AG04450 (cell line): ENCODE results near the gene PINLYP. TPM values are rescaled to one million over a fixed set of nuclear protein-coding genes. Genes with fewer than 3 reads are reported as not detected.

Source experiments
- CTCF ChIA-PET: fragments of 300-600, 350-600 bp; formaldehyde crosslinking; extraction: SDS; loops from one replicate; lab custom pipeline; 2022; ENCODE audit warnings: antibody characterized with exemption, inconsistent platforms; lab: Charles Lee
- POLR2A ChIA-PET: fragments of 350-600 bp; formaldehyde crosslinking; extraction: SDS; loops from one replicate; lab custom pipeline; 2021; ENCODE audit warnings: antibody characterized with exemption, inconsistent platforms; lab: Yijun Ruan, JAX
- DNase-seq: peaks from one replicate; pipeline ENCODE4 v3.0.0-alpha.2; 2011; ENCODE audit warnings: low read depth, low spot score
- H3K27ac ChIP-seq: one replicate; pipeline ENCODE4 v1.5.1; 2012; ENCODE audit warnings: low read depth, low read length, control low read depth
- H3K27me3 ChIP-seq: one replicate; pipeline ENCODE4 v1.6.0; 2012; ENCODE audit warnings: low read length; ENCODE audit not compliant: control insufficient read depth, insufficient read depth
- H3K4me3 ChIP-seq: 2 replicates; pipeline ENCODE4 v1.5.1; 2011; ENCODE audit warnings: mild to moderate bottlenecking, low read depth, low read length, control low read depth
- H3K9me3 ChIP-seq: 2 replicates; pipeline ENCODE4 v1.5.1; 2012; ENCODE audit warnings: low read length; ENCODE audit not compliant: control insufficient read depth, insufficient read depth
- polyA plus RNA-seq: library from polyadenylated mRNA; depleted of rRNA; stranded (reverse); fragments of >200 nt; gene quantifications from 2 replicates; pipeline ENCODE4 v1.2.3, GENCODE V29; 2011
- TF ChIP-seq, protein P1 (sequence below): IDR thresholded peaks from 2 replicates; pipeline ENCODE4 v1.5.1; 2011; ENCODE audit warnings: low read depth, low read length, control low read depth, inconsistent platforms

The PINLYP gene
- polyA plus RNA-seq, 1 experiment = 1.8 TPM

DNA sequence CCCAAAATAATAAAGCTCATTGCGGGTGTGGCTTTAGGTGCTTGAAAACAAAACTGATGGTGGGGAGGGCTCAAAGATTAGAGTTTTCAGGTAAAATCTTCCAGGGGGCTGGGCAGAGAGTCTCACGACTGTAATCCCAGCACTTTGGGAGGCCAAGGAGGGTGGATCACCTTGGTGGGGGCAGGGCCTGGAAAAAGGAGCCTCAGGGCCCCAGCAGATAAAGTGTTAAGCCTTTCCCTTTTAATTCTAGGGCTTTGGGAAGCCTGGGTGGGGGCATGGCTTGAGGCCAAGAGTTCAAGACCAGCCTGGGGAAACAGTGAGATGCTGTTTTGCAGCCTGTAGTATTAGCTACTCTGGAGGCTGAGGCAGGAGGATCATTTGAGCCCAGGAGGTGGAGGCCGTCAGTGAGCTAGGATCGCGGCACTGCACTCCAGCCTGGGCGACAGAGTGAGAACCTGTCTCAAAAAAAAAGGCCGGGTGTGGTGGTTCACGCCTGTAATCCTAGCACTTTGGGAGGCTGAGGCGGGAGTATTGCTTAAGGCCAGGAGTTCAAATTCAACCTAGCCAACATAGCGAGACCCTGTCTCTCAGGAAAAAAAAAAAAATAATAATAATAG, 18.6 kb downstream of the PINLYP start:
- Histone ChIP-seq H3K27me3 (no peaks in the 10 kb centered on the region), H3K4me3 (peak overlapping the region; percentile 79), H3K27ac (no peak overlapping the region), H3K9me3 (peaks cover 5% of the 10 kb centered on the region; the same call in 1 of the 2 replicates)
- ChIA-PET POLR2A (interaction anchor here (0.7 to 1.0 kb wide), 3 partner anchors 20 to 65 kb away, joined by 3 read pairs; no protein-coding TSS in a partner anchor), CTCF (interaction anchor here (0.6 to 4.2 kb wide), 27 partner anchors 9 to 998 kb away, joined by 3 to 52 read pairs (median 5); partner anchors contain the start of genes PINLYP, XRCC1 and ZNF575)
- TF ChIP-seq, protein P1, sequence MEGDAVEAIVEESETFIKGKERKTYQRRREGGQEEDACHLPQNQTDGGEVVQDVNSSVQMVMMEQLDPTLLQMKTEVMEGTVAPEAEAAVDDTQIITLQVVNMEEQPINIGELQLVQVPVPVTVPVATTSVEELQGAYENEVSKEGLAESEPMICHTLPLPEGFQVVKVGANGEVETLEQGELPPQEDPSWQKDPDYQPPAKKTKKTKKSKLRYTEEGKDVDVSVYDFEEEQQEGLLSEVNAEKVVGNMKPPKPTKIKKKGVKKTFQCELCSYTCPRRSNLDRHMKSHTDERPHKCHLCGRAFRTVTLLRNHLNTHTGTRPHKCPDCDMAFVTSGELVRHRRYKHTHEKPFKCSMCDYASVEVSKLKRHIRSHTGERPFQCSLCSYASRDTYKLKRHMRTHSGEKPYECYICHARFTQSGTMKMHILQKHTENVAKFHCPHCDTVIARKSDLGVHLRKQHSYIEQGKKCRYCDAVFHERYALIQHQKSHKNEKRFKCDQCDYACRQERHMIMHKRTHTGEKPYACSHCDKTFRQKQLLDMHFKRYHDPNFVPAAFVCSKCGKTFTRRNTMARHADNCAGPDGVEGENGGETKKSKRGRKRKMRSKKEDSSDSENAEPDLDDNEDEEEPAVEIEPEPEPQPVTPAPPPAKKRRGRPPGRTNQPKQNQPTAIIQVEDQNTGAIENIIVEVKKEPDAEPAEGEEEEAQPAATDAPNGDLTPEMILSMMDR = no peak
- DNase-seq = no peak

GRCh38 chr19:43594710-43595604, 19.4 kb downstream of the PINLYP start:
- peak overlapping the region; percentile 77 for H3K27ac ChIP-seq
- H3K27me3 ChIP-seq = no peaks in the 10 kb centered on the region
- peak overlapping the region; percentile 79 for H3K4me3 ChIP-seq
- no peak for DNase-seq
- peaks cover 5% of the 10 kb centered on the region; the same call in 1 of the 2 replicates for H3K9me3 ChIP-seq
- POLR2A ChIA-PET = interaction anchor here (1.0 to 2.0 kb wide), 4 partner anchors 21 to 73 kb away, joined by 3 to 7 read pairs (median 3); partner anchors contain the start of gene ZNF575
- CTCF ChIA-PET = interaction anchor here (0.6 to 4.2 kb wide), 28 partner anchors 9 to 215 kb away, joined by 3 to 52 read pairs (median 5); partner anchors contain the start of genes PINLYP, XRCC1 and ZNF575
- TF ChIP-seq, protein P1 = peak; percentile 90

DNA sequence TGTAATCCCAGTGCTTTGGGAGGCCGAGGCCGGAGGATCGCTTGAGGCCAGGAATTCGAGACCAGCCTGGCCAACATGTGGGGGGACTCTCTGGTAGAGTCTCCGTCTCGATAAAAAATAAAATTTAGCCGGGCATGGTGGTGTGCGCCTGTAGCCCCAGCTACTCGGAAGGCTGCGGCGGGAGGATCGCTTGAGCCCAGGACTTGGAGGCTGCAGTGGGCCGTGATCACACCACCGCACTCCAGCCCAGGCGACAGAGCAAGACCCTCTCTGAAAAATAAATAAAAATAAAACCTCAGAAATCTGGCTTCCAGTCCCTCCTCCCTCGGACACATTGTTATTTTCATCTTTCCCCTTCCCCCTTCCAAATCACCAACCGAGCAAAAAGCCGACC, 20.0 kb downstream of the PINLYP start:
- DNase-seq = no peak
- H3K9me3 ChIP-seq = peaks cover 5% of the 10 kb centered on the region; the same call in 1 of the 2 replicates
- H3K27me3 ChIP-seq = no peaks in the 10 kb centered on the region
- H3K4me3 ChIP-seq = peak overlapping the region; percentile 79
- CTCF ChIA-PET = interaction anchor here (1.7 to 4.2 kb wide), 3 partner anchors 39 to 73 kb away, joined by 6 to 52 read pairs (median 42); partner anchors contain the start of gene ZNF575
- POLR2A ChIA-PET = interaction anchor here (0.6 to 2.0 kb wide), 7 partner anchors 11 to 73 kb away, joined by 3 to 8 read pairs (median 4); partner anchors contain the start of genes ETHE1, PINLYP, XRCC1 and ZNF575
- TF ChIP-seq, protein P1 = no peak
- H3K27ac ChIP-seq = peak overlapping the region; percentile 77

GRCh38 chr19:43595999-43596841, 20.6 kb downstream of the PINLYP start, which contains the start of the genes IRGQ and ZNF576:
IRGQ (minus strand) TSS chr19:43596134; CDS start chr19:43595338, 796 bp downstream.
ZNF576 (plus strand) TSS chr19:43596595; CDS start chr19:43597109, 514 bp downstream.
- DNase-seq = peak; percentile 99
- peak within 1 kb of the TSS; percentile 79 for H3K4me3 ChIP-seq
- peaks cover 5% of the 10 kb centered on the region; the same call in 1 of the 2 replicates for H3K9me3 ChIP-seq
- TF ChIP-seq, protein P1 = 0 out of 2 replicates have a peak, but pooled peaks have one; percentile 6
- CTCF ChIA-PET = interaction anchor here (0.6 to 4.2 kb wide), 5 partner anchors 22 to 72 kb away, joined by 3 to 52 read pairs (median 6); partner anchors contain the start of gene ZNF575
- peak within 1 kb of the TSS; percentile 99 for H3K27ac ChIP-seq
- H3K27me3 ChIP-seq = no peaks in the 10 kb centered on the region
- POLR2A ChIA-PET = interaction anchor here (0.5 to 2.0 kb wide), 8 partner anchors 10 to 72 kb away, joined by 3 to 8 read pairs (median 4); partner anchors contain the start of genes ETHE1, PINLYP, XRCC1 and ZNF575
